ENCODE data around the gene TMTC2.
"Not testable (repeated sequence)": the region's sequence is repeated elsewhere in the genome, so short reads cannot be mapped to it uniquely, and the experiment has no call there.

TMTC2 gene

GRCh38 chr12:82801951-82802610 lies 115.4 kb downstream of the TMTC2 start (continued):
- TF ChIP-seq HIC1 (tag by site-specific recombination; IDR thresholded peaks at IDR 0.05) (no peak), ZNF354C (tag by site-specific recombination; IDR thresholded peaks at IDR 0.05; ENCODE audit: borderline replicate concordance, low read depth) (no peak), ZSCAN18 (tag by site-specific recombination; IDR thresholded peaks at IDR 0.05) (no peak), ZSCAN4 (tag by site-specific recombination; IDR thresholded peaks at IDR 0.05) (no peak), ZNF585B (tag by site-specific recombination; IDR thresholded peaks at IDR 0.05) (no peak), ZNF16 (tag by site-specific recombination; IDR thresholded peaks at IDR 0.05; ENCODE audit: low read depth) (no peak), ZNF645 (tag by site-specific recombination; IDR thresholded peaks at IDR 0.05) (no peak)

GRCh38 chr12:82803201-82803600 lies 116.5 kb downstream of the TMTC2 start:
- TF ChIP-seq ZNF140 (tag by site-specific recombination; IDR thresholded peaks at IDR 0.05) (no peak), ZNF426 (tag by site-specific recombination; IDR thresholded peaks at IDR 0.05) (no peak), ZNF138 (tag by site-specific recombination; IDR thresholded peaks at IDR 0.05; ENCODE audit: borderline replicate concordance) (no peak), ZNF404 (tag by site-specific recombination; IDR thresholded peaks at IDR 0.05) (no peak), ZNF10 (tag by site-specific recombination; IDR thresholded peaks at IDR 0.05) (0 out of 2 replicates have a peak, but pooled peaks have one; percentile 32)
- CTCF ChIA-PET, result no interaction called here
- no peaks in the 10 kb centered on the region for H3K9me3 ChIP-seq (ENCODE audit: control insufficient read depth, insufficient read depth, low read depth, low read length)

GRCh38 chr12:82804601-82805000 lies 117.9 kb downstream of the TMTC2 start:
- Histone ChIP-seq H3K9me3 (ENCODE audit: control insufficient read depth, insufficient read depth, low read depth, low read length) (no peaks in the 10 kb centered on the region), H3K36me3 (ENCODE audit: control insufficient read depth in 2 of 2, insufficient read depth in 1 of 2, low read length in 2 of 2) (no peaks in the 10 kb centered on the region), H3K4me3 (ENCODE audit: low read depth, low read length) (no peak overlapping the region), H3K4me1 (ENCODE audit: control insufficient read depth, insufficient read depth, low read length) (no peaks in the 10 kb centered on the region), H3K27ac (ENCODE audit: extremely low read depth, low read depth, low read length) (no peak overlapping the region)
- TF ChIP-seq ZNF211 (tag by site-specific recombination; IDR thresholded peaks at IDR 0.05; ENCODE audit: low read depth), result no peak
- POLR2A ChIA-PET, result no interaction called here
- CTCF ChIA-PET, result interaction anchor here (0.6 kb wide), 1 partner anchor 64 kb away, joined by 3 read pairs; no protein-coding TSS in a partner anchor

More at GRCh38 chr12:82803201-82803600, 116.5 kb downstream of the TMTC2 start:
- no peaks in the 10 kb centered on the region for H3K36me3 ChIP-seq (ENCODE audit: control insufficient read depth in 2 of 2, insufficient read depth in 1 of 2, low read length in 2 of 2)
- POLR2A ChIA-PET, result no interaction called here
- no peak overlapping the region for H3K4me3 ChIP-seq (ENCODE audit: low read depth, low read length)
- H3K27ac ChIP-seq (ENCODE audit: extremely low read depth, low read depth, low read length), result no peak overlapping the region
- H3K4me1 ChIP-seq (ENCODE audit: control insufficient read depth, insufficient read depth, low read length), result no peaks in the 10 kb centered on the region

- CTCF ChIA-PET, result interaction anchor here (0.6 kb wide), 1 partner anchor 63 kb away, joined by 3 read pairs; no protein-coding TSS in a partner anchor
- H3K36me3 ChIP-seq (ENCODE audit: control insufficient read depth in 2 of 2, insufficient read depth in 1 of 2, low read length in 2 of 2); POLR2A ChIA-PET; H3K4me3 ChIP-seq (ENCODE audit: low read depth, low read length); H3K4me1 ChIP-seq (ENCODE audit: control insufficient read depth, insufficient read depth, low read length); H3K27ac ChIP-seq (ENCODE audit: extremely low read depth, low read depth, low read length); H3K9me3 ChIP-seq (ENCODE audit: control insufficient read depth, insufficient read depth, low read depth, low read length): not testable (repeated sequence)
Measured at GRCh38 chr12:82805004-82805403, 118.3 kb downstream of the TMTC2 start.
